GM21619 (cell line): ENCODE data around the gene GPR150.

Source experiments
- ATAC-seq: cut with Tn5 transposase; IDR thresholded peaks from one replicate; pipeline ENCODE4 v1.9.1; 2021; ENCODE audit not compliant: unreplicated experiment

GPR150 gene

GRCh38 chr5:95647886-95648860, 28.3 kb downstream of the GPR150 start:
- no peak for ATAC-seq

GRCh38 chr5:95649274-95649673, 29.4 kb downstream of the GPR150 start:
- ATAC-seq: no peak

GRCh38 chr5:95649842-95650620, 30.1 kb downstream of the GPR150 start:
- ATAC-seq: no peak

GRCh38 chr5:95652849-95653248, 33.0 kb downstream of the GPR150 start:
- ATAC-seq: no peak

GRCh38 chr5:95654196-95654595, 34.3 kb downstream of the GPR150 start:
- ATAC-seq: no peak

GRCh38 chr5:95655575-95655974, 35.7 kb downstream of the GPR150 start:
- ATAC-seq: no peak

- no peak for ATAC-seq
These were observed 40.2 kb downstream of the GPR150 start for GRCh38 chr5:95660060-95660459.

- ATAC-seq: no peak
These were observed 43.1 kb downstream of the GPR150 start for GRCh38 chr5:95662946-95663345.

- ATAC-seq: no peak
These were observed 44.4 kb downstream of the GPR150 start for GRCh38 chr5:95664204-95664786.

- ATAC-seq: no peak
These were observed 47.3 kb downstream of the GPR150 start for GRCh38 chr5:95667061-95667618.

- no peak for ATAC-seq
These were observed 47.8 kb downstream of the GPR150 start for GRCh38 chr5:95667678-95668077.

GRCh38 chr5:95668216-95668615, 48.3 kb downstream of the GPR150 start:
- no peak for ATAC-seq

- no peak for ATAC-seq
These were observed 48.8 kb downstream of the GPR150 start for GRCh38 chr5:95668728-95669127.

- ATAC-seq: no peak
These were observed 49.7 kb downstream of the GPR150 start for GRCh38 chr5:95669540-95669939.

GRCh38 chr5:95669985-95670384, 50.1 kb downstream of the GPR150 start:
- no peak for ATAC-seq

GRCh38 chr5:95670568-95670967, 50.7 kb downstream of the GPR150 start:
- ATAC-seq: no peak
